Renal pelvis (tissue), 12 donors: ENCODE results near the gene GRIN2B. TPM values are rescaled to one million over a fixed set of nuclear protein-coding genes. Genes with fewer than 3 reads are reported as not detected.
A peak's percentile ranks its signal among the peaks of the same experiment; 100 is the strongest.

Source experiments
- DNase-seq: peaks from one replicate; pipeline ENCODE4 v3.0.0-alpha.2; 2013
- long read RNA-seq, 16 experiments: transcript quantifications; one replicate each; lab custom pipeline, GENCODE V29; 2026
- polyA plus RNA-seq, 3 donors: library from polyadenylated mRNA; unstranded; fragments of 120-200 nt; gene quantifications; one replicate each; pipeline ENCODE4 v1.2.1, GENCODE V29; 2013; ENCODE audit not compliant: insufficient read length in 3 of 3

GRIN2B gene
- polyA plus RNA-seq = 1 to 10 TPM; 1.1 to 1.3 (median 1.1) TPM
- long read RNA-seq, donor 1 = 0 reads
- long read RNA-seq, donor 2 = 0 reads
- long read RNA-seq, donor 3 = 0 reads
- long read RNA-seq, donor 4 = 0 reads
- long read RNA-seq, donor 5 = 0 reads
- long read RNA-seq, donor 6 = 0 reads
- long read RNA-seq, donor 7 = 0 reads
- long read RNA-seq, donor 8 = 0 reads
- long read RNA-seq, donor 9 = 0 reads
- long read RNA-seq, donor 10 = 0 reads
- long read RNA-seq, donor 11 = 0 reads
- long read RNA-seq, donor 12 = 0 reads
- long read RNA-seq, donor 13 = 0 reads
- long read RNA-seq, donor 14 = 0 reads
- long read RNA-seq, donor 15 = 0 reads
- long read RNA-seq, donor 16 = 0 reads

GRCh38 chr12:13981296-13981962 is at the start of gene GRIN2B:
Gene GRIN2B, minus strand, starts transcription at chr12:13981602. Its CDS starts 115,394 bp downstream, at chr12:13866208.
- peak; percentile 60 for DNase-seq

DNA sequence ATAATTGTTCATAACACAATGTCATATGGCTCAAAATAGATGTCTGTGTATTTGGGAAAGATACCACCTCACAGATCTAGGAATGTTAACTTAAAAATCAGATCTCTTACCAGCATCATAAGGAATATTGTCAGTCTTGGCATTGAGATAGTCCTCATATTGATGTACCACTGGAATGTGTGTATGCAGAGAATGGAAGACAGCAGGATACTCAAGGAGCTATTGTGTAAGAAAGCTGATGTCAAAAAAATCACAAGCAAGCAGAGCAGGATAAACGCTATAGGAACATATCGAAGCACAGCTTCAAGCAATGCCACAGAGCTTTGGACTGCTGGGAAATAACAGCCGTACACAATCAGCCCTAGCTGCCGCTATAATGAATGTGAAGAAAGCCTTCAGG is 45.1 kb upstream of the GRIN2B start:
- no peak for DNase-seq

GRCh38 chr12:14024591-14024990 is 43.2 kb upstream of the GRIN2B start:
- no peak for DNase-seq

- no peak for DNase-seq
Observed at GRCh38 chr12:14018080-14018479, 36.7 kb upstream of the GRIN2B start.

- no peak for DNase-seq
Observed at GRCh38 chr12:14010989-14011388, 29.6 kb upstream of the GRIN2B start.

DNA sequence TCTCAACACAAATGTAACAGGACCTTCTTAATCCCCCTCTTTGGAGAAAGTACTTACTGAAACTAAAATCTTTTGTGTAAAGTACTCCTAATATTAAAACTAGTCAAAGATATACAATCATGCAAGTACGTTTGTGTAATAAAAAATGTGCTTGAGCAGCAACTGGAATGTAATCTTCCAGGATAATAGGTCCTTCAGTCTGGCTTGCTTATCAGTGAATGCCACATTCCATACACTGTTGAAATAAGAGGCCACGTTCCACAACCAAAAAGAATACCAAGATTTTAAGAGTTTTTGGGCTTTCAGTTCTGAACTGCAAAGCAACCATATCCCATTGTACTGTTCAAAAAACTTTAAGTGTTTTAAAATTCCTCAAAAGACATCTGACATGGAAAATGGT is 26.2 kb upstream of the GRIN2B start:
- no peak for DNase-seq

DNA sequence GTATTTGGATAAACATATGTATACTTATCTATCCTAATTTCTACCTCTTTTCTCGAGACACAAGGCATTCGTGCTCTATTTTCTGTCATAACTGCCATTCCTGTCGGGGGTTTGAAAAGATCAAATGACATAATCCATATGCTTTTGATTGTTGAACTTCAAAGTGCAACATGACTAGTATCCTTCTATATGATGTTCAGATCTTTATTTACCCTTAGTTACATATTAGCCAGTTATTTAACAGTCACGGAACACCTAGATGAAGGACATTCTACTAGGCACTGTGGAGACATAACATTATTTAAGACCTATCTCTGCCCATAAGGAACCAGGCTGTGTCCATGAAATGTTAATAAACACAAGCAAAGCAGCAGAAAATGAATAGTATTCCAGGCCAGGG is 11.2 kb upstream of the GRIN2B start:
- DNase-seq = no peak

- no peak for DNase-seq
Observed at GRCh38 chr12:13992106-13992505, 10.7 kb upstream of the GRIN2B start.

DNA sequence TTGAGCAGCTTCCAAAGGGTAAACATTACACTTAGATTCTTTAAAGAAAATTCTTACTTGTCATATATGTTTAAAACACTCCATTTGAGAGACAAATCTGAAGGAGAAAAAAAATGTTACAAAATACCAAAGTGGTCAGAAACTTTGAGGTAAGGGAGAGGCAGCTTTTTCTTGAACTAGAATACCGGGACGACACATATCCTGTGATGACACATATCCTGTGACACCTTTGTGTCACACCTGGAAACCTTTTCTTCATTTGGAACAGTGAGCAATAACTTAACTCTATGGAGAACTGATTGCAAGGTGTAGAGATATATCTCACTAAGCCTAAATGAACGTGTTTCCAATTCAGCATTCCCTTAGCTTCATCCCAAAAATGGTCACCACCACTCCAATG is 4.6 kb upstream of the GRIN2B start:
- no peak for DNase-seq

- peak; percentile 47 for DNase-seq
Observed at GRCh38 chr12:13981990-13982389, 588 bp upstream of the GRIN2B start.

DNA sequence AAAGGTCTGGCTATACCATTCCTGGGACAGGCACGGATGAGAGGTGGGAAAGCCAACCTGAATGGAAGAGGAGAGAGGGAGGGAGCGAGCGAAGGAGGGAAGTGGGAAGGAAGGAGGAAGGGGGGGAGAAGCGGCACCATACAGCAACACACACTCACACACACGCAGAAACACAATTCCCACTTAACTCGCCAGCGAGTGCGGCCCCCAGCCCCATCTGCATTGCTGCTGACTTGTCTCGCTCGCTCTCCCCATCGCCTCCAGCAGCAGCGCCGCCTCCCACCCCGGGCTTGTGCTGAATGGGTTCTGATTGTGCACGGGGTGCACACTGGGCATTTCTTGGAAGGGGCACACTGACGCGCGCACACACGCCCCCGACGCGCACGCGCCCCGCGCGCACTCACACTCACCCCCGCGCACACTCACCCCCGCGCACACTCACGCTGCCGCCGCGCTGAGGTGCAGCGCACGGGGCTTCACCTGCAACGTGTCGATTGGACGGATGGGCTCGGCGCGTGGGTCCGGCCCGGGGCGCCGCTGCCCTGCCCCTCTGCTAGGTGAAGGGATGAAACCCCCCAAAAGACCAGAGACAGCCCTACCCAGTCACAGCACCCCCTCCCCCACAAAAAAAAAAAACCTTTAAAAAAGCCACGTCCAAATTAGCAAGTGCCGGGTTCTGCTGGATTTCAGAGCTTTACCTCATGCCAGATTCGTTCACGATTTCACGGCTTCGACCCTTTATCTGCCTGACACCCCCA is 685 bp downstream of the GRIN2B start:
- peak; percentile 28 for DNase-seq

DNA sequence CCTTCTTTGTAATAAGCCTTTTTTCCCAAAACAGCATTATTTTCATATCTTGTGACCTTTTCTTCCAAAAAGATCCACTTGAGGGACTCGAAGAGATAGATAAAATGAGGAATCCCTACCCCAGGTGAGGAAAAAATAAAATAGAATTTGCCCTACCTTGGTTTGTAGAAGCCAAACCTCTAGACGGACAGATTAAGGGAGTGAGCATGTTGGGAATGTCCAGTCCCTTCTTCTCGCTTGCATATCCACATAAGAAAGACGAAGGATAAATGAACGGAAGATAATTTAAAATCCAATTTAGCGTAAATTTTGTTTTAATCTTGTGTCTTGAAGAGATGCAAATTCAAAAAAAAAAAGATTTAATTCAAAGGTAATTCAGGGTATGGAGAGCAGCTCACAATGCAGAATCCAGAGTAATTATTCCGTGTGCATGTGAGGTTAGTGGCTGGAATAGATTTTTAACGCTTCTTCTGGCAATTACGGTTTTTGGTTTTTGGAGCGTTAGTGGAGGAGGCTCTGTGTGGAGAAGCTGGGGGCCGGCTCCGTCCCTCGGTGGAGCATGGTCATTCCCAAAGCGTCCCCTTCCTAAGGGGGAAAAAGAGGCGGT is 1.5 kb downstream of the GRIN2B start:
- DNase-seq = no peak

GRCh38 chr12:13978876-13979275 is 2.5 kb downstream of the GRIN2B start:
- DNase-seq = no peak

DNA sequence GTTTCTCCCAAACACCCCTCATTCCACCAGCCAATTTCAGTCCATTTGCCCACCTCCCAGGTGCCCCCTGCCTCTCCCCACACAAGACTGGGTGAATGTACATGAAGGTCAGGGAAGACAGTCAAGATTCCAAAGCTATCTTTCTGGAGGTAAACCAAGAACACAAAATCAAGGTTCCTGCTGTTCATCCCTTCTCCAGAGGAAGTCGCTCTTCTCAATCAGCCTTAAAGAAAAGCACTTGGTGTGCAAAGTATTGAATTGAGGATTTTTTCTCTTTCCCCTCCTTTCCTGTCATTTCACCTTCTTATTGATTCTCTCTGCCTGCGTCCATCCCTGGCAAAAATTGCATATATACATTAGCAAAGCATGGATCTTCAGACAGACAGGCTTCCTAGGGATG is 4.5 kb downstream of the GRIN2B start:
- DNase-seq = no peak

- DNase-seq = no peak
Observed at GRCh38 chr12:13976028-13976584, 5.3 kb downstream of the GRIN2B start.

DNA sequence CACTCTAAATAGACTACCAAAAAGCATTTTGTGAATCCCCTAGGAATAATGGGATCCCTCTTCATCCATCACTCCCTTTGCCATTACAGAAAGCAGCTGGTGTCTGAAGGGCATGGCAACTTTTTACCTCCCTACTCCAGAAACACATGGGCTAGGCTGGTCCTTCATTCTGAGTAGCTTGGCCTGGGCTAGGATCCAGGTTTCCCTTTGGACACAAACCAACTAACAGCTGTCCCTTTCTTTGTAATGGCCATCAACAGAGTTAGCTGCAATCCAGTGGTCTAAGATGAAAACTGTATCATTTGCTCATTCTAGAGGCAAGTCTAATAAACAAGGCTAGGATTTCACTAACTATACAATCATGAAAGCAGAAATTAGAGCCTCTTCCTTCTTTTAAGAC is 7.4 kb downstream of the GRIN2B start:
- DNase-seq = no peak

GRCh38 chr12:13970803-13971202 is 10.6 kb downstream of the GRIN2B start:
- no peak for DNase-seq

DNA sequence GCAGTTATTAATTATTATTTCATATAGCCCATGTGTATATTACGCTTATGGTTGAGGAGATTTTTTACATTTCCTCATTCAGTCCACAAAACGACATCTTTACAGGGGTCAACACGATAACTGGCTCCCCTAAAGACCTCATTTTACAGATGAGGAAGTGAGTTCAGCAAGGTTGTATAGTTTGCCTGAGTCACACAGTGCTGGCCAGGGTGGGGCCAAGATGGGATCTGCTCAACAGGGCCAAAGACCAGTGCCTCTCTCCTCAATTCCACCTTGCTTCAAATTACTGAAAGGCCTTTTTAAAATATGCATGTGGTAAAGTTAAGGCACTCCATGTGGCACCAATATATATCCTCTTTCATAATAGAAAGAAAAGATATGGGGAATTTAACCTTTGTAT is 13.1 kb downstream of the GRIN2B start:
- no peak for DNase-seq

- no peak for DNase-seq
Observed at GRCh38 chr12:13964666-13965065, 16.7 kb downstream of the GRIN2B start.

GRCh38 chr12:13962699-13963098 is 18.7 kb downstream of the GRIN2B start:
- DNase-seq = no peak

DNA sequence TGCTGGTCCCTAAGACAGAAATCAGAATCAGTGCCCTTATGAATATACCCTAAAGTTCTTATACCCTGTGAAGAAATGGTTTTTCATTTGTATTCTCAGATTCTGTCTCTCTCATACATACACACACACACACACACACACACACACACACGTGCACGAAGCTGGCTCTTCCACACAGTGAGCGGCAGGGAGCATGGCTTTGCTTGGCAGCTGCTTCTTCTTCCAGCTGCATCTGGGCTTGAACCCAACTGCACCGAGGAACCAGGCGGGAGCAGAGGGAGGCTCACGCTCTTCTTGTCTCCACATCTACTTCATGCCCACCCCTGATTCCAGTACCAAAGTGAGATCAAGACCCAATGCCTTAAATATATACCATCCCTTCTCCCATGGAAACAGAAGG is 19.4 kb downstream of the GRIN2B start:
- DNase-seq = no peak

DNA sequence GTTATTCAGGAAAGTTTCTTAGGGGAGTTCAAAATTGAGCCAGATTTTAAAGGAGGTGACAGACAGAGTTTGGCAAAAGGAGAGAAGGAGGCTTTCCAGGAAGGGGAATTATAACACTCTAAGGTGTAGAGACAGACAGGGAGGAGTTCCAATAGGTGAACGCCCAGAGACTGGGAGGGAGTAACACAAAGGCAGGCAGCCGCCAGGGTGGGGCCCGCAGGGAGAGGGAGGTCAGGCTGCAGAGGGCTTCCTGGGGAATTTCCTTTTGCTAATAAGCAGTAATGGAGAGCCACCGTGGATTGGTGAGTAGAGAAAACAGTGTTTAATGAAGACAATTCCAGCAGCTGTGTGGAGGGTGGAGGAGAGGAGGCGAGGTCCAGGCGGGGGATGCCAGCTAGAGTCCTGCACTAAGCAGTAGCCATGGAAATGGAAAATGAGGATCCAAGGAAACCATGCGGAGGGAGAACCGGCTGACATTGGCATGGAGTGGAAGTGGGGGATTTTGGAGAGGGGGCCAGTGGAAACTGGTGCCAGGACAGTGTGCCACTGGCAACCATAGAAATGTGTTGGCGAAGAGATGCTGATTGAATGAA is 22.2 kb downstream of the GRIN2B start:
- no peak for DNase-seq
